Osteocyte (in vitro differentiated cells): Measurements from ENCODE around the gene PGP. TPM values are rescaled to one million over a fixed set of nuclear protein-coding genes. Genes with fewer than 3 reads are reported as not detected.
"Not testable (repeated sequence)": the region's sequence is repeated elsewhere in the genome, so short reads cannot be mapped to it uniquely, and the experiment has no call there.

Source experiments
- DNase-seq: peaks from one replicate; pipeline ENCODE4 v3.0.0; 2021; ENCODE audit warnings: mixed read lengths; ENCODE audit not compliant: unreplicated experiment; ENCODE audit errors: extremely low spot score
- H3K27ac Mint-ChIP-seq: one replicate; pipeline ENCODE4 v1.8.0; 2021; ENCODE audit warnings: mild to moderate bottlenecking, mixed read lengths; ENCODE audit not compliant: unreplicated experiment
- H3K27me3 Mint-ChIP-seq: one replicate; pipeline ENCODE4 v1.8.0; 2021; ENCODE audit warnings: mixed read lengths; ENCODE audit not compliant: unreplicated experiment
- H3K36me3 Mint-ChIP-seq: one replicate; pipeline ENCODE4 v1.8.0; 2021; ENCODE audit warnings: mixed read lengths; ENCODE audit not compliant: unreplicated experiment
- H3K4me1 Mint-ChIP-seq: one replicate; pipeline ENCODE4 v1.8.0; 2021; ENCODE audit warnings: mixed read lengths; ENCODE audit not compliant: unreplicated experiment
- H3K4me3 Mint-ChIP-seq: one replicate; pipeline ENCODE4 v1.8.0; 2021; ENCODE audit warnings: mild to moderate bottlenecking, moderate library complexity, mixed read lengths; ENCODE audit not compliant: unreplicated experiment
- H3K9me3 Mint-ChIP-seq: one replicate; pipeline ENCODE4 v1.8.0; 2021; ENCODE audit warnings: mixed read lengths; ENCODE audit not compliant: unreplicated experiment
- CTCF ChIP-seq: fragments of 200-600 bp; sonication (generic); IDR thresholded peaks from 2 replicates; pipeline ENCODE4 v1.5.0; 2021; ENCODE audit warnings: antibody characterized with exemption, mild to moderate bottlenecking, moderate library complexity
- total RNA-seq: library from RNA; stranded (reverse); gene quantifications from 2 replicates; pipeline ENCODE4 v1.2.1, GENCODE V29; 2021

PGP gene
- total RNA-seq, 1 donor from 2014 or later, result 15.0 TPM

- no peak for TF ChIP-seq CTCF
- Mint-ChIP-seq H3K36me3 (peaks cover 6% of the 10 kb centered on the region), H3K4me1 (peaks cover 21% of the 10 kb centered on the region), H3K27ac (peak overlapping the region; percentile 31), H3K4me3 (peak overlapping the region; percentile 67), H3K9me3 (no peaks in the 10 kb centered on the region), H3K27me3 (peaks cover 6% of the 10 kb centered on the region)
- DNase-seq, result no peak
Observed at GRCh38 chr16:2204416-2205103, 10.1 kb downstream of the PGP start.

GRCh38 chr16:2203119-2203688 lies 11.4 kb downstream of the PGP start:
- Mint-ChIP-seq H3K4me1 (peaks cover 21% of the 10 kb centered on the region), H3K4me3 (peak overlapping the region; percentile 62)
- not testable (repeated sequence) for H3K27ac Mint-ChIP-seq, H3K36me3 Mint-ChIP-seq, H3K27me3 Mint-ChIP-seq, DNase-seq, H3K9me3 Mint-ChIP-seq

GRCh38 chr16:2200313-2200712 lies 14.3 kb downstream of the PGP start:
- H3K4me1 Mint-ChIP-seq, result peaks cover 8% of the 10 kb centered on the region
- H3K36me3 Mint-ChIP-seq, result no peaks in the 10 kb centered on the region
- peaks cover 11% of the 10 kb centered on the region for H3K27me3 Mint-ChIP-seq
- no peaks in the 10 kb centered on the region for H3K9me3 Mint-ChIP-seq
- TF ChIP-seq CTCF, result no peak
- no peak for DNase-seq
- H3K4me3 Mint-ChIP-seq, result no peak overlapping the region
- no peak overlapping the region for H3K27ac Mint-ChIP-seq

- Mint-ChIP-seq H3K4me3 (peak overlapping the region; percentile 7), H3K27ac (no peak overlapping the region), H3K27me3 (peaks cover 15% of the 10 kb centered on the region), H3K4me1 (peaks cover 6% of the 10 kb centered on the region), H3K36me3 (no peaks in the 10 kb centered on the region), H3K9me3 (no peaks in the 10 kb centered on the region)
- DNase-seq, result no peak
- no peak for TF ChIP-seq CTCF
Observed at GRCh38 chr16:2199621-2200139, 15.0 kb downstream of the PGP start.

GRCh38 chr16:2199095-2199494 lies 15.5 kb downstream of the PGP start:
- TF ChIP-seq CTCF, result no peak
- no peaks in the 10 kb centered on the region for H3K9me3 Mint-ChIP-seq
- peaks cover 2% of the 10 kb centered on the region for H3K4me1 Mint-ChIP-seq
- no peak for DNase-seq
- no peak overlapping the region for H3K4me3 Mint-ChIP-seq
- no peaks in the 10 kb centered on the region for H3K36me3 Mint-ChIP-seq
- no peak overlapping the region for H3K27ac Mint-ChIP-seq
- H3K27me3 Mint-ChIP-seq, result peaks cover 17% of the 10 kb centered on the region
